NCI-H748 (cell line): Measurements from ENCODE around the gene D2HGDH.
A peak's percentile ranks its signal among the peaks of the same experiment; 100 is the strongest.
"Not testable (repeated sequence)": the region's sequence is repeated elsewhere in the genome, so short reads cannot be mapped to it uniquely, and the experiment has no call there.

Experiments used
- DNase-seq: peaks from one replicate; lab custom pipeline; 2025; ENCODE audit not compliant: unreplicated experiment; lab: John Stamatoyannopoulos, UW

Gene D2HGDH

DNA sequence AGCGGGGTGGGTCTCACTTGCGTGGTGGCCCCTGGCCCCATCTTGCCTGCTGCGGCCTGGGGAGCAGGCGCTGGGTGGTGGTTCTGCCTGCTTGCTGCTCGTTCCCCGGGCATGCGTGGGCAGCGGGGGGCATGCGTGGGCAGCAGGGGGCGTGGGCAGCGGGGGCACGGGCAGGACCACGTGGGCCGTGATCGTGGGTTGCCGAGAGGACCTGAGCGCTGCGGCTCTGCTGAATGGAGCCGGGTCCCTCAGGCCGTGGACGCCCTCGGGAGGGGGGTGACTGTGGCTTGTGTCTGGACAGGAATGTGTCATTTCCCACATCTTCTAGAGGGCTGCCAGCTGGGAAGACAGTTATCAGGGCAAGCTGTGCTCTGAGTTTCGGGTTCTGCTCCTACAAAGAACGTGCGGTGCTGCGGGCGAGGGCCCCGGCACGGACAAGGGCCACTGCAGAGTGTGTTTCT, 33.9 kb downstream of the D2HGDH start:
- no peak for DNase-seq

DNA sequence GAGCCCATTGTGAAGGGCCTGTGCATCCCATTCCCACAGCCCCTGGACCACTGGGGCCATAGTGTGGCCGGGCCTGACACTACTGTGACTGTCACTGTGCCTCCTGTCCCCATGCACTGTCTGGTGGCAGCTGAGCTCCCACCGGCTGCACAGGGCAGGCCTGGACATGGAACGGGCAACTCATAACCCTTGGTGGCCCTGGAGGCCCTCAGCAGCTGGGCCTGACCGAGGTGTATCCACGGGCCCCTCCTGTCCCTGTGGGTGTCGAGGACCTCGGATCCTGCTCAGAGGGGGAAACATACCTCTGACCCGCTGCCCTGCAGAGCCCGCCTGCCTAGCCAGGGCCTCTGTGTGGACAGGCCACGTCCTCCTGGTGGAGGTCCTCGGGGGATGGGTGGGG, 34.4 kb downstream of the D2HGDH start:
- no peak for DNase-seq

DNA sequence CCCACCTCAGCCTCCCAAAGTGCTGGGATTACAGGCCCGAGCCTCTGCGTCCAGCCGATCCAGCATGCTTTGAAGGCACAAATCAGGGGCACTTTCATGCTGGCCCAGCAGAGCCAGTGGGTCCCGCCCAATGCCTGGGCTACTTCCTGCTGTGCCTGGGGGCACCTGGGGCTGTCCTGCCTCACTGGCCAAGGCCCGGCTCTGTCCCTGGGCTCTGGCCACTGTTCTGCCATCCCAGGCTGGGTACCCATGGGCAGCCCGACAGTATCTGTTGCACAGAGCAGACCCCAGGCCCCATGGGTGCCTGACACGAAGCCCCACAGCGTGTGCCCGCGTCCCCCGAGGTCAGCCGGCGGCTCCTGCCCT, 35.4 kb downstream of the D2HGDH start:
- no peak for DNase-seq

DNA sequence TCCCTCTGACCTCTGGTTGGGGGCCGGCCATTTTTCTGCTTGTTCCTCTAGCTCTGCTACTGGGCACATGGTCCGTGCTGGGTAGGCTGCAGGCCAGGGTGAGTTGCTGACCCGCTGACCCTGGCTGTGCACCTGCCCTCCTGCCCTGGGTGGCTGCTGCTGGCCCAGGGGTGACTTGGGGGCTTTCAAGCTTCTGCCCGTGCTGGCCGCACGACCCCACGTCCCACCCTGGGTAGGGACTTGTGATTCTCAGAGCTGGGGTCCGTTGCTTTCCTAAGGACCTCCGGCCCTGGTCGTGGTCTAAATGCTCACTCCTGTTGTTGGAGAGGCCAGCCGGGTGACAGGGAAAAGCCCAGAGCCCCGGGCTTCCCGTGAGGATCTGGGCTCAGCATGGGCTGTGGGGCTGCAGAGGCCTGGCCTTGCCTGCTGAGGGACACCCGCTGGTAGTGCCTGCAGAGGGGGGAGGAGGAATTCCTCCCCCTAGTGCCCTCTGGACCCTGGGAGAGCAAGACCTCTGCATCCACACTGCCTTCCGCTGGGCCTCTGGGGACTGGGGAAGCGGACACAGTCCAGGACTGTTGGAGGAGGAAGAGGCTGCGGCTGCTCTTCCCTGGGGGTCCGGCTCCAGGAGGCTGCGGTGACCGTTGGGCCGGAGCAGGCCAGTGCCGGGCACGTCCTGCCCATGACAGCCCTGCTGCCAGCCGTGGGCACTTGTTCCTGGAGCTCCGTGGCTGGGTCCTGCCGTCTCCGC, 35.9 kb downstream of the D2HGDH start:
- no peak for DNase-seq

DNA sequence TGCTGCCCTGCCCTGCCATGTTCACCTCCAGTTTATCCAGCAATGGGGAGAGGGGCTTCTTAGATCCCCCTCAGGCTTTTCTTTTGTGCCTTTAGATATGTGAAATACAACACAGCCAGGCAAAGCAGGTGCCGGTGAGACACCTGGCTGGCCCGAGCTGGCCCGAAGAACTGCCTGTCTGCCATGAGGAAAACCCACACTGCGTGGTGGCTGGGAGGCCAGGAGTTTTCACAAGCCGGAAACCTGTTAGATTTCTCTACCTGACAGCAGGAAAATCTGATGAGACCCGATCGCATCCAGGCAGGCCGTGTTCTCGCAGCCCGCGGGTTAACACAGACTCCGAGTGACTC, 36.5 kb downstream of the D2HGDH start:
- no peak for DNase-seq

DNA sequence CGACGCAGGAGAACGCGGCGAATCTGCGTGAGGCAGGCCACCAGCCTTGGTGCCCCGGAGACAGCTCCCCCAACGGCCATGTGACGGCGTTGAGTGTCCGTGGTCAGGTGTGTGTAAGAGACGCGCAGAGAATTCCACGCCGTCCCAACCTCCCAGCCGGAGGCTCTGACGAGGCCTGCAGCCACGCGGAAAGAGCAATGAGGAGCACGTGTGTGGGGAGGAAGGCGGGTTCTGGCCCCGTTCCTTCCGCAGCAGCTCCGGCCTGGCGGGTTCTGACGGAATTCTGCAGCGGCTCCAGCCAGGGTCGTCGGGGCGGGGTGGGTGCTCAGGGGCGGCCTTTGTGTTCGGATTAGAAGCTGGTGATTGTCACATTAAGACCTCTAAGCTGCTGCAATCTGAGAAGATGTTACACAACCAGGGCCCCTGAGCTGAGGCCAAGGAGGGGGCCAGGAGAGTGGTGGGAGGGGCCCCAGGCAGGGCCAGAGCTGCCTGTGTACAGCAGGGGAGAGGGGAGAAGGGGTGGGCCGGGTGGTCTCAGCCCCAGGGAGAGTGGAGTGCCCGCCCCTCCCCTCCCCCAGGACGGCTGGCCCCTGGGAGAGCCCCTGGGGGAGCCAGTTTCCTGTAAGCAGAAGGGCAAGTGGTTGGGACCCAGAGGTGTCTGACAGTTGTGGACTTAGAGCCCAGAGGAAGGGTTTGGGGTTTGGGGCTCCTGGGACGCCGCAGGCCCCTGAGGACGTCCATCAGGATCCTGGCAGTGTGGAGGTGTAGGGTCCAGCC, 37.0 kb downstream of the D2HGDH start:
- DNase-seq = no peak

DNA sequence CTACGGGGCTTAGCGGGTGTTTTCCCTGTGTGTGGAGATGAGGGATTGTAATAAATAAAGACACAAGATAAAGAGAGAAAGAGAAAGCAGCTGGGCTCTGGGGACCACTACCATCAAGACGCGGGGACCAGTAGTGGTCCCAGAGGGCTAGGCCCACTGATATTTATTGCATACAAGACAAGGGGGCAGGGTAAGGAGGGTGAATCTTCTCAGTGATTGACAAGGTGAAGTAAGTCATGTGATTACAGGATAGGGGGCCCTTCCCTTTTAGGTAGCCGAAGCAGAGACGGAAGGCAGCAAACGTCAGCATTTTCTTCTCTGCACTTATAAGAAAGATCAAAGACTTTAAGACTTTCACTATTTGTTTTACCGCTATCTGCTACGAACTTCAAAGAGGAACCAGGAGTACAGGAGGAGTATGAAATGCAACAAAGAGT, 37.7 kb downstream of the D2HGDH start:
- no peak for DNase-seq

DNA sequence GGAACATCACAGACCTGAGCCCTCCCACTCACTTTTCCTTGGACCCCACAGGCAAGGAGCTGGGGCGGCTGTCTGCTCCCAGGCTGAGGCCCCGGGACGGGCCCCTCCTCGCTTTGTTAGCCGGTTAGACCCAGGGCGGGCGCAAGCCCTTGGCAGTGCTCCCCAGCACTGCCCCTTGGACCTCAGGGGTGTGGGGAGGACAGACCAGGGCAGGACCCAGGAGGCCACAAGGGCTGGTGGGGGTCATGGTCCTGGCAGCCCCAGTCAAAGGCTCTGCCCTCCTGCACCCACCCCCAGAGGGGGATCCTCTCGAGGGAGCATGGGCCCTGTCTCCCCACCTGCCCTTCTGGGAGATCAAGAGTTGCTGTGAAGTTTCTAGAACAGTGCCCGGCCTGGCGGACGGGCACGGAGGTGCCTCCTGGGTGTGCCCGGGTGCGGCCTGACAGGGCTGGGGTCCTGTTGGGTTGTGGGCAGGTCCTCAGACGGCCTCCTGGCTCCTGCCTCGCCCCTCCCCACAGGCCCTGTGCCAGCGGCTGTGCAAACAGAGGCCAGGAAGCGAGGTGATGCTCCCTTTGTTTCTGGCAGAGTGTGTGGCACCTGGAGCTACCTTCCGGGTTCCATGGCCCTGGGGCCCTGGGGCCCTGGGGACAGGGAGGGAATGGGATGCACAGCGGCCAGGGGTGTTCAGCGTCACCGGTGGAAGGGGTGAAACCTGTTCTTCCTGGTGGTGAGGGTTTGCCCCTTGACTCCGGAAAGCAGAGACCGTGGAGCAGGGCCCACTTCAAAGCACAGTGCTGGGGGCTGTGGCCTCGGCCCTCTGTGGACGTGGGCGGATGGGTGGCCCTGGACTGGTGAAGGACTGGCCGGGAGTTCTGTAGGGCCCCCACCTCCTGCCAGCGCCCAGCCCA, 39.3 kb downstream of the D2HGDH start:
- peak; percentile 37 for DNase-seq

DNA sequence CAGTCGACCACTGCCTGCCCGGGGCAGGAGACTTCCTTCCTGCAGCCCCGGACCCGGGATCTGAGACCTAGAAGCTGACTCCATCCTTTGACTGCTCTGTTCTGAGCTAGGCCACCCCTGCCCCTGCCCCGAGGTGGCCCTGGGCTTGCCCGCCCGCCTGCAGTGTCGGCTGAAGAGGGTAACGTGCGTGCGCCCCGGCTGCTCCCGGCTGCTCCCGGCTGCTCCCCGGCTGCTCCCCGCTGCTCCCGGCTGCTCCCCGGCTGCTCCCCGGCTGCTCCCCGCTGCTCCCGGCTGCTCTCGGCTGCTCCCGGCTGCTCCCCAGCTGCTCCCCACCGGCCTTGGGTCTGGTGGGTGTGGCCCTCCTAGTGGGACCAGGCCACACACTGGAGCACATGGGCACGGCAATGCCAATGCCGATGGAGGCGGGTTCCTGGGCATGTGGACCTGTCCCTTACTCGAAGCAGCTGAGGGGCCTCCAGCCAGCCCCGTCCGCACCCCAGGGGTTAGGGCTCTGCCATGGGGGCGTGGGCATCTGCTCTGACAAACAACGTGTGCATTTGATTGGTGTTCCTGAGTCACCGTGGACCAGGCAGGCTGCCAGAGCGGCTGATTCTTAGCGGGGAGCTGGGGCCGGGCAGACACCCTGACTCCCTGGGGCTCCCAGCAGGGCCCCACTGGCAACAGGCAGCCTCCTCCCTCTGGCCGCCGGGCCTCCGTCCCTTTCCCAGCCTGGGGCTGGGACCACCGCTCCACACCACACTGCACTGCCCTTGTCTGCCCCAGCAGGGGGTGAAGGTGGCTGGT, 40.2 kb downstream of the D2HGDH start:
- DNase-seq = no peak

DNA sequence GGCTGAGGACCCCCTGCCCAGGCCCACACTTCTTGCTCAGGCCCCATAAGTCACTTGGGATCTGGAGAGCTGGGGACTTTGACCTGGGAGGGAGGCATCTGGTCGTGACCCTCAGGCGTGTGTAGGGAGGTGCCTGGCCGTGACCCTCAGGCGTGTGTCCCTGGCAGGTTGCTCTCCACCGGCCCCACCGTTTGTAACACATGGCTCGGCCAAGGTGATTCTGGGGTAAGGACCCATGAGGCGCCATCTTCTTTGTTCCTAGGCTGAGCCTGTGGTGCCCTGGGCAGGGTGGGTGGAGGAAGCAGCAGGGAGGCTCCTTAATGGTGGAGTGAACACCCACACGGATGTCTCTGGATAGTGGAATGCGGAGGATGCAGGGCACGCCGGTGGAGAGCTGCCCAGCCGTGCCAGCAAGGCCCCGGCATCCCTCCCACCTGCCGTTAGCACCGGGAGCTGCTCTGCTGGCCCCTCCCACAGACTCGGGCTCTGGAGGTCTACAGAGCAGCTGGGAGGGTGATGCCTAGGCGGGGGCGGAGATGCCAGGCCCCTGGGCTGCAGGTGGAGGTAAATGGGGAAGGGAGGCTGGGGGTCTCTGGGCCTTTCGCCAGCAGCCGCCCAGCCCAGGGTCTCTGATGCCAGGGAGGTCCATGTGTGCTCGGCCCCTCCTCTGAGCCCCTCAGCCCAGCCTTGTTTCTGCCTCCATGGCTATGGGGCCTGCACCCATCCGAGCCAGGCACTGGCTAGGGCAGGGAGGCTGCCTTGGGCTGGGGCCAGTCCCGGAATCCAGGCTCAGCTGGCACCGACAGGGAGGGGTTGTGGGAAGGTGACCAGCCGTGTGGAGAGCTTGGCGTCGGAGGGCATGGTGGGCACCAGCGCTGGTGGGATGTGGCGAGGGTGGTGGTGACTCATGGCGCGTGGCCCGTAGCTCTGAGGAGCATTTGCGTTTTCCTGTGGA, 41.1 kb downstream of the D2HGDH start:
- DNase-seq = no peak

DNA sequence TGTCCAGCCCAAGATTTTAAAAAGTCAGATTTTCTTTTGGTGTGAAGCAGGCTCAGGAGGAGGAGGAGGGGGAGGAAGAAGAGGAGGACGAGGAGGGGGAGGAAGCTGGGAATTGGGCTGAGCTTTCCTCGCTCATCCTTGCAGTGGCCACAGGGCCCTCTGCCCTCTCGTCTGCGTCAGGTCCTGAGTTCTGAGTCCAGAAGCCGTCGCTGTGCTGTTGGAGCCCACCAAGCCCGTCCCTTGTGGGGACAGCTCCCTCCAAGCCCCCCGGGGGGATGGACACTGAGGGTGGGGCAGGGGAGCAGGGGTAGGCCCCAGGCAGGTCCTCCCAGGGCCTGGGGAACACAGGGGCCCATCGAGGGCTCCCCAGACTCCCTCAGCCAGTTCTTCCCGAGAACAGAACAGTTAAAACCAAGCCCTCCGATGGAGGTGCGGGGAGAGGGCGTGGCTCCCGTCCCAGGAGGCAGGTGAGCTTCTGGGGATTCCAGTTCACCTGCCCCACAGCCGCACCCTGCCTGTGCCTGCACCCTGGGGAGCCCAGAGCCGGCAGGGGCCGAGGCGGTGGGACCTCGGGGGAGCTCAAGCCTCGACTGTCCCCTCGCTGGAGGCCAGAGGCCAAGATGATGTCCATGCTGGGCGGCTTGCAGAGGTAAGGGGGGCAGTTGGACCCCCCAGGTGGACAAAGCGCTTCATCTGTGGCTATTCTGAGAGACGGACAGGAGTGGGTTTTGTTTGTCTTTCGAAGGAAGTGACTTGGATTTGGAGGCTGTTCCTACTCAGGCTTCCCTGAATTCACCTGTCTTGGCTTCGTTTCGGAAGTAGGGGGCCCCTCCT, 42.1 kb downstream of the D2HGDH start, which contains the start of gene GAL3ST2:
Gene GAL3ST2 (plus strand): TSS at position 487 of the 834 bp plus-strand sequence. CDS start 134 bp downstream, at position 621.
- DNase-seq = no peak

DNA sequence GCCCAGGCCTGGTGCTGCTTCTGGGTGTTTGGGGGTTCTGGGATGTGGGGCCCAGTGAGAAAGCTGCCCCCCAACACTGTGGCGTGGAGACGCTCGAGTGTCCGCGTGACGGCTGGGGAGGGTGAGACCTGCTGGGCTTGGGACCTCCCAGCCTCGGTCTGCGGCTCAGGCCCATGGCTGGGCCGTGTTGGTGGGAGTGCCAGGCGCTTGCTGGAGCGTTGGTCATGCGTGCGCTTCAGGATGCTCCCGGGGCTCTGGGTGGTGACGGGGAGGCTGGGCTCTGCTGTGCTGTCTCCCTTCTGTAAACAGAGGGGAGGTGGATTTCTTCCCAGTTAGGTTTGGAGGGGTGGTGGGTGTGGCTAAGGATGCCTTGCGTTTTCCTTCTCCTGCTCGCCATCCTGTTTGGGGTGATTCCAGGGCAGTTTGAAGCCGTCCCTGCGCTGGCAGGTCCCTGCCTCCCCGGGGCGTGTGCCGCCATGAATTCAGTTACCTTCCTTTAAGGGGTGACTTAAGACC, 42.8 kb downstream of the D2HGDH start:
- DNase-seq = no peak

DNA sequence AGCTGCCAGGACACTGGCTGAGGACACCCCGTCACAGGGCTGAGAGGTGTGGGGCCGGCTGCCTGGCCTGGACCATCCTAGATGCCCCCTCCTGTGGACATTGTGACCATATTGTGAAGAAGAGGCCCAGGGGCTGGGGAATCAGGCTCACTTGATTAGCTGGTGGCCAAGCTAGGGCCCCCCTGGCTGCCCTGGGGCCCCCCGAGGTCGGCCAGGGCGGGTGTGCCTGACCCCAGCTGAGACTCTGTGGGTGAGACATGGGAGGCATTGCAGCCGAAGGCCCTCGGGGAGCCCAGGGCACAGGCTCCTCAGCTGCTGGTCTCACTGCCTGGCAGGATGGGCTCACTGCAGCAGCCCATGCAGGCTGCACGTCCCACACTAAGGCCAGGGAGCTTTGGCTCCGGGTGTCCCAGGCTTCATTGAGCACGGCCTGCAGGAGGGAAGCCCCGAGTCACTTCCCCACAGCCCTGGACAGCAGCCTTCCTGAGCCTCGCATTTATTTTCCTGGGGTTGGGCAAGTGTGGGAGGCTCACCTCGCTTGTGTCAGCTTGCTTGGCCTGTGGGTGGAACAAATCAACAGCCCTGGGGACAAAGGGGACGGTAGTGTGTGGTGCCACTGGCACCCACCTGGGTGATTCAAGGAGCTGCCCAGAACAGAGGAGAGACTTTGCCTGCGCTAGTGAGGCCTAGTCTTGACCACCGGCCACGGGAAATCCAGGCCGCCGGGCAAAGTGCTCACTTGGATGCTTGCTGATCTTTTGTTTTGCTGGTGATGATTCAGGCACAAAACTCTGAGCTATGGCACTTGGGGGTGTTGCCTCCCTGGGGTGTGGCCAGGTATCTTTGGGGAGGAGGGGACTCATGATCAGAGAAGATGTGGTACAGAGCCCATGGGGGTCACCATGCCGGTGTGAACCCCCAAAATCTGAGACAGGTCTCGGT, 43.5 kb downstream of the D2HGDH start:
- DNase-seq = no peak

DNA sequence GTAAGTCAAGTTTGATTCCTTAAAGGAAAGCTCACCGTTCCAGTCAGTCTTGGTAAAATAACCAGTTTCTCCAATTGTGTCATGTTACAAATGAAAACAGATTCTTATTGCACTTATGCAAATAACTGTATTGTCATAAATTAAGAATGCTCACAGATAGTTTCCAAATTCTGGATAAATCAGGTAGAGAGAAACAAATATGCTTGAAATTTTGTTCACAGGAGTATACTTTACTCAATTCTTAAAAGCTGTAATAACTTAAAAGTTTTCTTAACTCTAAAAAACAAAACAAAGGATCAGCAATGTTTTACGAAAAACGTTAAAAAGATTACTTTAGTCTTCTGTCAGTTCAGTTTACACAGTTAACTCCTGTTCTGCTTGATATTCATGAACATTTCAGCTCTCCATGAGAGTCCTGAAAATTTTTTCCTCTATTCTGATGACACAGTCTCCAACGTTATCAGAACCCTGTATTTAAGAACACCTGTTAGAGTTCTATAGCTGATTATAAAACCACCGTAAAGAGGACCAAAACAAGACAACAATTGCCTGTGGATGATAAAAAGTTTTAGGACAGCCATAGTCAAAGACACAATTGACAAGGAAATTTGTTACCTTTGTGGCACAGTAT, 46.6 kb downstream of the D2HGDH start:
- DNase-seq = no peak

DNA sequence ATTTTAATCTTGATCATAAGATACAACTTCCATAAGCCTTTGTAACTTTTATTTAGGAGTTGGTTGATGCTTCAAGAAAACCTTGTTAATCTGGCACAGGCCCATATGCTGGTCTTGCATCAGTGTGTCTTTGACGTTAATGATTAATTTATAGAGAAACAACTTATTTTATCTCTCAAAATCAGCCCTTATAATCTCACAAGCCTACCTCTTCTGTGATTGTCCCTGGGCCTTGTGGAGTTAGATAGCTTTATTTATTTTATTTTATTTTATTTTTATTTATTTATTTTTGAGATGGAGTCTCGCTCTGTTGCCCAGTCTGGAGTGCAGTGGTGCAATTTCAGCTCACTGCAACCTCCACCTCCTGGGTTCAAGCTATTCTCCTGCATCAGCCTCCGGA, 47.6 kb downstream of the D2HGDH start:
- not testable (repeated sequence) for DNase-seq

DNA sequence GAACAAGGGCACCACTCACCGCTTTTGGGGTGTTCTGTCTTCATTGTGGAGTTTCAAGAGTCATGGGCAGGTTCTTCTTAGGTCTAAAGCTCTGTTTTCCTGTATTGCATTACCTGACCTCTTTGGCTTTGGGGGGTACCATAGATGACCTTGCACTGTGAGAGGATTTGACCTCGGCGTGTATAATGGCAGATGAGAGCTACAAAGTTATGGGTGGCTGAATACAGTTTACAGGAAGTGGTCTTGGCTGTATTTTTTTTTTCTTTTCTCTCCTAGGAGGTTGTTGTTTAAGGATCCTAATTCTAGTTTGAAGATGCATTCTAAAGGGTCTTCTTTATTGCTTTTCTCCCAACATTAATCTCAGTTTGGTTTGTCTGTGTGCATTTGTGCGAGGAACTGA, 53.7 kb downstream of the D2HGDH start:
- no peak for DNase-seq

DNA sequence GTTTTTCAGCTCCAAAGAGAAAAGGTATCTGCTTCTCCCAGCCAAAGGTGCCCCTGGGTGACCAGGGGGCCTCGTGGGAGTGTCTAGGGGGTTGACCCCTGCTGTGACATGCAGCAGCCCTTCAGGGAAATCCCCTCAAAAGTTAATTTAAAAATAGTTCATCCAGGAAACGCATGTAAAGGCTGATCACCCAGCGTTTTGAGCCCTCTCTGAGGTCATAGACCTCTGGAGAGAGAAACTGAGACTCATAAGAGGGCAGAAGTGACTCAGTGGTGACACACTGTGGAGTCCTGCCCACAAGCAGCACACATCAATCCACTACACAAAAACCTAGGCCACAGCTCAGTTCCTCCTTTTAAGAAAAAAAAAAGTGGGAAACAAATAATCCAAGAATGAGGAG, 54.1 kb downstream of the D2HGDH start:
- no peak for DNase-seq
